Measurements from ENCODE around the gene RNF224.
A peak's percentile ranks its signal among the peaks of the same experiment; 100 is the strongest.

RNF224 gene

GRCh38 chr9:137225699-137226331, 1.5 kb upstream of the RNF224 start:
- no peaks in the 10 kb centered on the region for H3K36me3 Mint-ChIP-seq (ENCODE audit: low read depth)
- no peaks in the 10 kb centered on the region for H3K9me3 Mint-ChIP-seq
- no peak overlapping the region for H3K4me3 Mint-ChIP-seq
- peaks cover 4% of the 10 kb centered on the region for H3K27me3 Mint-ChIP-seq
- H3K4me1 Mint-ChIP-seq (ENCODE audit: low read depth), result peaks cover 10% of the 10 kb centered on the region
- no peak overlapping the region for H3K27ac Mint-ChIP-seq

- H3K4me3 Mint-ChIP-seq, result no peak overlapping the region
- no peaks in the 10 kb centered on the region for H3K9me3 Mint-ChIP-seq
- no peaks in the 10 kb centered on the region for H3K36me3 Mint-ChIP-seq (ENCODE audit: low read depth)
- H3K27me3 Mint-ChIP-seq, result peaks cover 4% of the 10 kb centered on the region
- peaks cover 10% of the 10 kb centered on the region for H3K4me1 Mint-ChIP-seq (ENCODE audit: low read depth)
- H3K27ac Mint-ChIP-seq, result no peak overlapping the region
Observed at GRCh38 chr9:137226338-137227053, 806 bp upstream of the RNF224 start.

- peaks cover 4% of the 10 kb centered on the region for H3K27me3 Mint-ChIP-seq
- H3K4me3 Mint-ChIP-seq, result no peak overlapping the region
- H3K36me3 Mint-ChIP-seq (ENCODE audit: low read depth), result no peaks in the 10 kb centered on the region
- H3K4me1 Mint-ChIP-seq (ENCODE audit: low read depth), result peaks cover 10% of the 10 kb centered on the region
- H3K27ac Mint-ChIP-seq, result peak overlapping the region; percentile 70
- no peaks in the 10 kb centered on the region for H3K9me3 Mint-ChIP-seq
Observed at GRCh38 chr9:137227853-137228505, 677 bp downstream of the RNF224 start.

- Mint-ChIP-seq H3K36me3 (ENCODE audit: low read depth) (no peaks in the 10 kb centered on the region), H3K4me3 (no peak overlapping the region), H3K4me1 (ENCODE audit: low read depth) (peaks cover 10% of the 10 kb centered on the region), H3K27me3 (peaks cover 4% of the 10 kb centered on the region), H3K27ac (no peak overlapping the region), H3K9me3 (no peaks in the 10 kb centered on the region)
Observed at GRCh38 chr9:137228506-137228967, 1.2 kb downstream of the RNF224 start.

GRCh38 chr9:137228968-137229896, 1.9 kb downstream of the RNF224 start:
- H3K4me1 Mint-ChIP-seq (ENCODE audit: low read depth), result peaks cover 4% of the 10 kb centered on the region
- H3K27me3 Mint-ChIP-seq, result peaks cover 4% of the 10 kb centered on the region
- no peaks in the 10 kb centered on the region for H3K36me3 Mint-ChIP-seq (ENCODE audit: low read depth)
- H3K4me3 Mint-ChIP-seq, result no peak overlapping the region
- H3K27ac Mint-ChIP-seq, result no peak overlapping the region
- H3K9me3 Mint-ChIP-seq, result no peaks in the 10 kb centered on the region

- H3K36me3 Mint-ChIP-seq (ENCODE audit: low read depth), result no peaks in the 10 kb centered on the region
- H3K27ac Mint-ChIP-seq, result no peak overlapping the region
- H3K9me3 Mint-ChIP-seq, result no peaks in the 10 kb centered on the region
- peaks cover 4% of the 10 kb centered on the region for H3K4me1 Mint-ChIP-seq (ENCODE audit: low read depth)
- no peak overlapping the region for H3K4me3 Mint-ChIP-seq
- peaks cover 4% of the 10 kb centered on the region for H3K27me3 Mint-ChIP-seq
Observed at GRCh38 chr9:137229903-137230704, 2.8 kb downstream of the RNF224 start.

GRCh38 chr9:137230705-137231371, 3.5 kb downstream of the RNF224 start, which contains the start of gene SLC34A3:
Gene SLC34A3, plus strand, starts transcription at chr9:137230901. Its CDS starts 802 bp downstream, at chr9:137231703.
- peaks cover 4% of the 10 kb centered on the region for H3K27me3 Mint-ChIP-seq
- H3K27ac Mint-ChIP-seq, result no peak within 1 kb of the TSS
- no peak within 1 kb of the TSS for H3K4me3 Mint-ChIP-seq
- no peaks in the 10 kb centered on the region for H3K36me3 Mint-ChIP-seq (ENCODE audit: low read depth)
- H3K9me3 Mint-ChIP-seq, result no peaks in the 10 kb centered on the region
- peaks cover 4% of the 10 kb centered on the region for H3K4me1 Mint-ChIP-seq (ENCODE audit: low read depth)

GRCh38 chr9:137231372-137232039, 4.2 kb downstream of the RNF224 start:
- Mint-ChIP-seq H3K4me3 (no peak overlapping the region), H3K27me3 (peaks cover 4% of the 10 kb centered on the region), H3K9me3 (no peaks in the 10 kb centered on the region), H3K36me3 (ENCODE audit: low read depth) (no peaks in the 10 kb centered on the region), H3K4me1 (ENCODE audit: low read depth) (peaks cover 4% of the 10 kb centered on the region), H3K27ac (no peak overlapping the region)

- Mint-ChIP-seq H3K9me3 (no peaks in the 10 kb centered on the region), H3K4me3 (no peak overlapping the region), H3K4me1 (ENCODE audit: low read depth) (peaks cover 4% of the 10 kb centered on the region), H3K27me3 (peaks cover 4% of the 10 kb centered on the region), H3K27ac (no peak overlapping the region), H3K36me3 (ENCODE audit: low read depth) (no peaks in the 10 kb centered on the region)
Observed at GRCh38 chr9:137232101-137232500, 4.8 kb downstream of the RNF224 start.

GRCh38 chr9:137232510-137232909, 5.2 kb downstream of the RNF224 start:
- H3K4me3 Mint-ChIP-seq, result no peak overlapping the region
- peaks cover 3% of the 10 kb centered on the region for H3K27me3 Mint-ChIP-seq
- no peaks in the 10 kb centered on the region for H3K36me3 Mint-ChIP-seq (ENCODE audit: low read depth)
- no peaks in the 10 kb centered on the region for H3K9me3 Mint-ChIP-seq
- H3K4me1 Mint-ChIP-seq (ENCODE audit: low read depth), result peaks cover 5% of the 10 kb centered on the region
- H3K27ac Mint-ChIP-seq, result no peak overlapping the region

- Mint-ChIP-seq H3K9me3 (no peaks in the 10 kb centered on the region), H3K4me1 (ENCODE audit: low read depth) (peaks cover 8% of the 10 kb centered on the region), H3K27ac (no peak overlapping the region), H3K27me3 (no peaks in the 10 kb centered on the region), H3K4me3 (no peak overlapping the region), H3K36me3 (ENCODE audit: low read depth) (no peaks in the 10 kb centered on the region)
Observed at GRCh38 chr9:137233143-137233980, 6.1 kb downstream of the RNF224 start.

- H3K4me1 Mint-ChIP-seq (ENCODE audit: low read depth), result peaks cover 15% of the 10 kb centered on the region
- H3K36me3 Mint-ChIP-seq (ENCODE audit: low read depth), result no peaks in the 10 kb centered on the region
- no peak overlapping the region for H3K4me3 Mint-ChIP-seq
- H3K27ac Mint-ChIP-seq, result no peak overlapping the region
- no peaks in the 10 kb centered on the region for H3K9me3 Mint-ChIP-seq
- H3K27me3 Mint-ChIP-seq, result no peaks in the 10 kb centered on the region
Observed at GRCh38 chr9:137234055-137234697, 6.9 kb downstream of the RNF224 start.

Data from stimulated activated naive CD8-positive, alpha-beta T cell treated with anti-CD3 and anti-CD28 coated beads, Interleukin-15, Interleukin-2, amounts not matched to agents 100 ng/mL and 50 ng/mL, for 24 hours (primary cell).